Stomach (tissue), 4 donors: ENCODE results near the gene ZNF782.

Source experiments
- CTCF ChIP-seq, 7 experiments: fragments of 450-650 bp in 4 of 7; fragments of 200-600 bp in 3 of 7; sonication (generic) in 3 of 7; IDR thresholded peaks; one replicate each; pipeline ENCODE4 v1.5.1; 2016 to 2019; ENCODE audit warnings: antibody characterized with exemption in 7 of 7, control low read depth in 2 of 7, mild to moderate bottlenecking in 1 of 7
- POLR2A ChIP-seq, 4 donors: fragments of 450-650 bp; IDR thresholded peaks; one replicate each; pipeline ENCODE4 v1.6.1; 2016; ENCODE audit warnings: antibody characterized with exemption in 4 of 4, control low read depth in 2 of 4, mild to moderate bottlenecking in 1 of 4, moderate library complexity in 1 of 4

DNA sequence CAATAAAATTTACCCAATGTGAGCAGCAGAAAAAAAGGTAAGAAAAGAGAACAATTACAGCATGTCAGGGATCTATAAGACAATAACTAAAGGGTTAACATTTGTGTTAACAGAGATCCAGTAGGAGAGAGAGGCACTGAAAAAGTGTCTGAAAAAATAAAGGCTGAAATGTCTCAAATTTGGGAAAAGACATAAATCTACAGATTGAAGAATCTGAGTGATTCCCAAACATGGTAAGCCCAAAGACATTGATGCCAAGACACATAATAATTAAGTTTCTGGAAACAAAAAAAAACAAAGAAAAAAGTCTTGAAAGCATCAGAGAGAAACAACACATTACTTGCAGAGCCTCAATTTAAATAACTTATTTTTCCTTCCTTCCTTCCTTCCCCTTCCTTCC is 31.1 kb upstream of the ZNF782 start:
- no peak for TF ChIP-seq CTCF (IDR thresholded peaks at IDR 0.05)
- TF ChIP-seq POLR2A (IDR thresholded peaks at IDR 0.05): no peak
